HS-27A (cell line): ENCODE measurements around the gene PCDHA10.
"Not testable (repeated sequence)": the region's sequence is repeated elsewhere in the genome, so short reads cannot be mapped to it uniquely, and the experiment has no call there.

Source experiments
- DNase-seq: peaks from one replicate; pipeline ENCODE4 v3.0.0-alpha.2; 2012; ENCODE audit warnings: low read depth, missing footprints

The PCDHA10 gene

DNA sequence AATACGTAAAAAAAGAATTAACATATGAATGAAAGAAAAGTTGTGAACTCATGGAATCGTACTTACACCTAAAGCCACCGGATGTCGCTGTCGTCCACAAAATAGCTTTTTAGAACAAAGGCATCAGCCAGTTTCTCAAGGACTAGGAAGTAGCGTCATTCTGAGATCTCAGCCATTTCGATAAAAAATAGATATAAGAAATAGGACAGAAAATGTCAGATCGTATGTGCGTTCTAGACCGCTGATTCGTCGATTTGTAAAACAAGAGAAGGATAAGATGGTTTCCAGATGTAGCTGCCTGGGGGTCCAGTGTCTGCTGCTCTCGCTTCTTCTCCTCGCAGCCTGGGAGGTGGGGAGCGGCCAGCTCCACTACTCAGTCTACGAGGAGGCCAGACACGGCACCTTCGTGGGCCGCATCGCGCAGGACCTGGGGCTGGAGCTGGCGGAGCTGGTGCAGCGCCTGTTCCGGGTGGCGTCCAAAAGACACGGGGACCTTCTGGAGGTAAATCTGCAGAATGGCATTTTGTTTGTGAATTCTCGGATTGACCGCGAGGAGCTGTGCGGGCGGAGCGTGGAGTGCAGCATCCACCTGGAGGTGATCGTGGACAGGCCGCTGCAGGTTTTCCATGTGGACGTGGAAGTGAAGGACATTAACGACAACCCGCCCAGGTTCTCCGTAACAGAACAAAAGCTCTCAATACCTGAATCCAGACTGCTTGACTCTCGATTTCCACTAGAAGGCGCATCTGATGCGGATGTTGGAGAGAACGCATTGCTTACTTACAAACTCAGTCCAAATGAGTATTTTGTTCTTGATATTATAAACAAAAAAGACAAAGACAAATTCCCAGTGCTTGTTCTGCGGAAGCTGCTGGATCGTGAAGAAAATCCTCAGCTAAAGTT, at the start of gene PCDHA10:
PCDHA10 (plus strand) TSS at position 126 of the 903 bp plus-strand sequence; CDS start at position 278, 152 bp downstream.
- DNase-seq, result no peak

- DNase-seq, result no peak
Measured at GRCh38 chr5:140806834-140807775, 48.6 kb upstream of the PCDHA10 start, which contains the start of gene PCDHA4. TSS of gene PCDHA4 (plus strand) at chr5:140807068.

- not testable (repeated sequence) for DNase-seq
Measured at GRCh38 chr5:140808241-140808888, 47.3 kb upstream of the PCDHA10 start.

GRCh38 chr5:140808889-140809291, 46.8 kb upstream of the PCDHA10 start:
- DNase-seq, result no peak

GRCh38 chr5:140821375-140822280, 34.1 kb upstream of the PCDHA10 start, which contains the start of gene PCDHA5:
TSS of gene PCDHA5 (plus strand) at chr5:140821613.
- no peak for DNase-seq

DNA sequence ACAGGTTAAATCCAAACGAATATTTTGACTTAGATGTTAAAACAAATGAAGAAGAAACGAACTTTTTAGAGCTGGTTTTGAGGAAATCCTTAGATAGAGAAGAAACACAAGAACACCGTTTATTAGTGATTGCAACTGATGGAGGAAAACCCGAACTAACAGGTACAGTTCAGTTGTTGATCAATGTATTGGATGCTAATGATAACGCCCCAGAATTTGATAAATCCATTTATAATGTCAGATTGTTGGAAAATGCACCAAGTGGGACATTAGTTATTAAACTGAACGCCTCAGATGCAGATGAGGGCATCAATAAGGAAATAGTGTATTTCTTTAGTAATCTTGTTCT, 33.4 kb upstream of the PCDHA10 start:
- no peak for DNase-seq

DNA sequence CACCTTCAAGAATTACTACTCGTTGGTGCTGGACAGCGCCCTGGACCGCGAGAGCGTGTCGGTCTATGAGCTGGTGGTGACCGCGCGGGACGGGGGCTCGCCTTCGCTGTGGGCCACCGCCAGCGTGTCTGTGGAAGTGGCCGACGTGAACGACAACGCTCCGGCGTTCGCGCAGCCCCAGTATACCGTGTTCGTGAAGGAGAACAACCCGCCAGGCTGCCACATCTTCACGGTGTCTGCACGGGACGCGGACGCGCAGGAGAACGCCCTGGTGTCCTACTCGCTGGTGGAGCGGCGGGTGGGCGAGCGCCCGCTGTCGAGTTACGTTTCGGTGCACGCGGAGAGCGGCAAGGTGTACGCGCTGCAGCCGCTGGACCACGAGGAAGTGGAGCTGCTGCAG, 32.7 kb upstream of the PCDHA10 start:
- DNase-seq, result not testable (repeated sequence)

GRCh38 chr5:140823475-140823874, 32.2 kb upstream of the PCDHA10 start:
- DNase-seq, result no peak

- DNase-seq, result no peak
Measured at GRCh38 chr5:140827704-140828361, 27.9 kb upstream of the PCDHA10 start, which contains the start of gene PCDHA6. TSS of gene PCDHA6 (plus strand) at chr5:140827960. CDS start at chr5:140828092, 132 bp downstream.

- no peak for DNase-seq
Measured at GRCh38 chr5:140828362-140828737, 27.3 kb upstream of the PCDHA10 start.

- not testable (repeated sequence) for DNase-seq
Measured at GRCh38 chr5:140829511-140830501, 25.9 kb upstream of the PCDHA10 start.

GRCh38 chr5:140833993-140834392, 21.7 kb upstream of the PCDHA10 start, which contains the start of gene PCDHA7:
TSS of gene PCDHA7 (plus strand) at chr5:140834269. CDS start at chr5:140834384, 115 bp downstream.
- DNase-seq, result no peak

GRCh38 chr5:140834439-140835008, 21.2 kb upstream of the PCDHA10 start:
- not testable (repeated sequence) for DNase-seq

GRCh38 chr5:140835622-140836510, 19.8 kb upstream of the PCDHA10 start:
- DNase-seq, result no peak

- no peak for DNase-seq
Measured at GRCh38 chr5:140840978-140841962, 14.4 kb upstream of the PCDHA10 start, which contains the start of gene PCDHA8. TSS of gene PCDHA8 (plus strand) at chr5:140841187. CDS start at chr5:140841322, 135 bp downstream.
